ENCODE results near the gene GAL3ST1.

- TF ChIP-seq RAD21 (conservative IDR thresholded peaks at IDR 0.05), result no peak
- no peak for TF ChIP-seq CTCF (IDR thresholded peaks at IDR 0.05; ENCODE audit: poor library complexity, severe bottlenecking)
- TF ChIP-seq POLR2AphosphoS5 (IDR thresholded peaks at IDR 0.05), result no peak
- TF ChIP-seq SMC3 (conservative IDR thresholded peaks at IDR 0.05; ENCODE audit: poor library complexity), result no peak
- TF ChIP-seq TAF1 (IDR thresholded peaks at IDR 0.05; ENCODE audit: low read depth), result no peak
- no peak for TF ChIP-seq EZH2 (IDR thresholded peaks at IDR 0.05; ENCODE audit: borderline replicate concordance, insufficient read depth, low read length, poor library complexity, severe bottlenecking)
These were observed 40.4 kb upstream of the GAL3ST1 start for GRCh38 chr22:30614879-30615278.

Data from neural cell (in vitro differentiated cells).